ENCODE results near the gene GUCA2A.

The GUCA2A gene

DNA sequence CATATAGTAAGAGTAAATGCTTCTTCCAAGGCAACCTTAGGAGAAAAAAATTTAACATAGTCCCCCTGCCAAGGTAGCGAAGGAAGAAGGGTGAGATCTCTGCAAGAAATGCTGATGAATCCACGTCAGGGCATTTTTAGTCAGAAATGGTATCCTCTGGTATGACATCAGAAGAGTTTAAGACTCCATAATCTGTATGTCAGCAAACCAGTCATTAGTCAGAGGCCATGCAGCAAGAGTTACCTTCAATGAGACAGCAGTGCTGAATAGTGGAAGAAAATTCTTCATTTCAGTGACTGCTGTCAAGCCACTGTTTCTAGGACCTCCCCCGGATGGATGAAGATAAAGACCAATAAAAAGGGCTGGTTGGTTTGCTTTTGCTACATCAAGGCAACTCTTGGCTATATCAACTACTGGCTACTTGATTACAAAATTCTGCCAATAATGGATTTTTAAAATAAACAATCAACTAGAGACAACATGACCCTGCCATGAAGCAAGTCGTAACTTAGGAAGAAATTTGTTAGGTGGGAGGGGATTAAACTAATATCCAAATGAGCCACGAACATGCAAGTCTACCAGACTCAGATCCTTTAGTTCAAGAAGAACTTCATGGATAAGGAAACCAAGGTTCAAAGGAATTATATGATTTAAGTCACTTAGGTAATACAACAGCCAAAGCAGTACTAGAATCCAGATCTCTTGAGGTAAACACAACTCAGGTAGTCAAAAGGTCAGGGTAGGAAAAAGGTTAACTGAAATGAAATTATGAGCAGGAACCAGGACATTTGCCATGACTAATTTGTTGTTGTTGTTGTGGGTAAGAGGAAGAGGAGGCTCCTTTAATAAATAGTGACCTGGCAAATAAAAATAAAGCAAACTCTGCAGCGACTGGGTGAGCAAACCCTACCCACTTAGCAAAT is 25.6 kb upstream of the GUCA2A start:
- Histone ChIP-seq H3K9ac (ENCODE audit: low read depth, low read length, poor library complexity) (no peak overlapping the region), H3K79me1 (ENCODE audit: low read depth, low read length) (no peaks in the 10 kb centered on the region), H2BK12ac (ENCODE audit: low read length) (no peak overlapping the region), H3K36me3 (replicated peaks in 1 of 2; ENCODE audit: control insufficient read depth in 2 of 2, insufficient read depth in 2 of 2, low read length in 2 of 2) (peaks cover 11 to 93% of the 10 kb centered on the region in 2 donors), H3K23ac (ENCODE audit: low read depth, low read length, poor library complexity) (no peak overlapping the region), H3K27ac (replicated peaks; ENCODE audit: low read length) (no peak overlapping the region), H4K8ac (ENCODE audit: low read depth, low read length) (no peak overlapping the region), H3K14ac (ENCODE audit: low read length) (no peak overlapping the region), H3K4ac (ENCODE audit: low read length) (no peak overlapping the region), H3K27me3 (ENCODE audit: control insufficient read depth in 3 of 3, insufficient read depth in 3 of 3, low read depth in 1 of 3, low read length in 3 of 3) (no peaks in the 10 kb centered on the region), H4K91ac (ENCODE audit: low read depth, low read length, poor library complexity) (no peak overlapping the region), H2AFZ (ENCODE audit: low read length) (no peak overlapping the region), H2BK5ac (ENCODE audit: low read length) (no peak overlapping the region), H3K4me3 (ENCODE audit: low read length in 2 of 2) (no peak overlapping the region), H2BK15ac (ENCODE audit: low read length) (no peak overlapping the region), H3K4me2 (ENCODE audit: insufficient read depth, low read length, poor library complexity, severe bottlenecking) (no peak overlapping the region), H3K4me1 (ENCODE audit: control insufficient read depth in 2 of 2, insufficient read depth in 1 of 2, low read depth in 1 of 2, low read length in 2 of 2) (no peaks in the 10 kb centered on the region), H3K9me3 (replicated peaks in 1 of 2; ENCODE audit: control insufficient read depth in 2 of 2, insufficient read depth in 1 of 2, low read depth in 1 of 2, low read length in 2 of 2) (no peaks in the 10 kb centered on the region), H2AK5ac (ENCODE audit: low read depth, low read length) (no peak overlapping the region), H3K18ac (ENCODE audit: low read length) (no peak overlapping the region), H2BK120ac (ENCODE audit: low read depth, low read length) (no peak overlapping the region)
- no CpG with 5 or more reads among the region's 6 CpGs for WGBS, 2 donors (ENCODE audit: extremely low coverage in 2 of 2, insufficient read length in 2 of 2, insufficient replicate concordance in 1 of 2)
- no peak for DNase-seq (ENCODE audit: low spot score)

DNA sequence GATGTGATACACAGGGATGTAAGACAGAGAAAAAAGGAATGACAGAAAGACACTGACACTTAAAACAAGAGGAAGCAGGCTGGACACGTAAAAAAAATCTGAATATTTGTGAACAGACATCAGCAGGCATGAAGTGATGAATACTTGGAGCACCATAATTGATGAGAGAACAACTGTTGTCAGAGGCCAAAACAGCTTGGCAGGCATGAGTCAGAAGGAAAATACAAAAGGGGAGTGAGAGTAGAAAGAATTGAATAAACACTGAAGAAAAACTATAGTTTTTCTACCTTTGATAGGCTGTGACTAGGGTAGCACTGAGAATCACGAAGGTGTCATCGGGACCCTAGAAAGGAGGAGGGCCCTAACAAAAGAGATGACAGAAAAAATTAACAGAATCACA is 21.6 kb upstream of the GUCA2A start:
- Histone ChIP-seq H3K36me3 (replicated peaks in 1 of 2; ENCODE audit: control insufficient read depth in 2 of 2, insufficient read depth in 2 of 2, low read length in 2 of 2) (peaks cover 9 to 92% of the 10 kb centered on the region in 2 donors), H3K4me1 (ENCODE audit: control insufficient read depth in 2 of 2, insufficient read depth in 1 of 2, low read depth in 1 of 2, low read length in 2 of 2) (no peaks in the 10 kb centered on the region), H3K9ac (ENCODE audit: low read depth, low read length, poor library complexity) (no peak overlapping the region), H2BK120ac (ENCODE audit: low read depth, low read length) (no peak overlapping the region), H3K9me3 (replicated peaks in 1 of 2; ENCODE audit: control insufficient read depth in 2 of 2, insufficient read depth in 1 of 2, low read depth in 1 of 2, low read length in 2 of 2) (no peaks in the 10 kb centered on the region), H4K91ac (ENCODE audit: low read depth, low read length, poor library complexity) (no peak overlapping the region), H2AK5ac (ENCODE audit: low read depth, low read length) (no peak overlapping the region), H2BK12ac (ENCODE audit: low read length) (no peak overlapping the region), H3K4me2 (ENCODE audit: insufficient read depth, low read length, poor library complexity, severe bottlenecking) (no peak overlapping the region), H3K27me3 (ENCODE audit: control insufficient read depth in 3 of 3, insufficient read depth in 3 of 3, low read depth in 1 of 3, low read length in 3 of 3) (no peaks in the 10 kb centered on the region), H3K14ac (ENCODE audit: low read length) (no peak overlapping the region), H3K23ac (ENCODE audit: low read depth, low read length, poor library complexity) (no peak overlapping the region), H2AFZ (ENCODE audit: low read length) (no peak overlapping the region), H2BK15ac (ENCODE audit: low read length) (no peak overlapping the region), H3K18ac (ENCODE audit: low read length) (no peak overlapping the region), H3K4ac (ENCODE audit: low read length) (no peak overlapping the region), H3K79me1 (ENCODE audit: low read depth, low read length) (no peaks in the 10 kb centered on the region), H3K27ac (replicated peaks; ENCODE audit: low read length) (no peak overlapping the region), H3K4me3 (ENCODE audit: low read length in 2 of 2) (no peak overlapping the region), H2BK5ac (ENCODE audit: low read length) (no peak overlapping the region), H4K8ac (ENCODE audit: low read depth, low read length) (no peak overlapping the region)
- WGBS, 2 donors (ENCODE audit: extremely low coverage in 2 of 2, insufficient read length in 2 of 2, insufficient replicate concordance in 1 of 2): no CpG with 5 or more reads among the region's 3 CpGs
- DNase-seq (ENCODE audit: low spot score): no peak

DNA sequence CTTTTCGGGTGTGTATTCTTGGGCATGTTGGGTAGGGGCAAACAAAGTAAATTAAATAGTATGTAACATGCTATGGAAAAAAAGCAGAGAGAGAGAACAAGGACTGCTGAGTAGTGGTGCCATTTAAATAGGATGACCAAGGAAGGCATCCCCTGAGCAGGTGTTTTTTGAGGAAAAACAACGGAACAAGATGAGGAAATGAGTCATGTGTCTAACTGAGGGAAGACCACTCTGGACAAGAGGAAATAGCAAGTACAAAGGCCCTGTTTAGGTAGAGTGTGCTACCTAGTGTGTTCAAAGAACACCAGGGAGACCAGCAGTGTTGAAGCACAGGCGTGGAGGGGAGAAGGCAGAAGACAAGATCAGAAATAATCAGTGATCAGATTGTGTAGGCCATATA is 20.1 kb upstream of the GUCA2A start:
- H2AFZ ChIP-seq (ENCODE audit: low read length): no peak overlapping the region
- no peak overlapping the region for H3K18ac ChIP-seq (ENCODE audit: low read length)
- H3K4me2 ChIP-seq (ENCODE audit: insufficient read depth, low read length, poor library complexity, severe bottlenecking): no peak overlapping the region
- H2AK5ac ChIP-seq (ENCODE audit: low read depth, low read length): no peak overlapping the region
- no peak overlapping the region for H3K23ac ChIP-seq (ENCODE audit: low read depth, low read length, poor library complexity)
- H2BK12ac ChIP-seq (ENCODE audit: low read length): no peak overlapping the region
- no peak overlapping the region for H3K27ac ChIP-seq (replicated peaks; ENCODE audit: low read length)
- H3K27me3 ChIP-seq (ENCODE audit: control insufficient read depth in 3 of 3, insufficient read depth in 3 of 3, low read depth in 1 of 3, low read length in 3 of 3): no peaks in the 10 kb centered on the region
- no peak overlapping the region for H2BK120ac ChIP-seq (ENCODE audit: low read depth, low read length)
- no peak overlapping the region for H3K14ac ChIP-seq (ENCODE audit: low read length)
- no peak overlapping the region for H3K4me3 ChIP-seq (ENCODE audit: low read length in 2 of 2)
- no peaks in the 10 kb centered on the region for H3K4me1 ChIP-seq (ENCODE audit: control insufficient read depth in 2 of 2, insufficient read depth in 1 of 2, low read depth in 1 of 2, low read length in 2 of 2)
- no peak overlapping the region for H4K8ac ChIP-seq (ENCODE audit: low read depth, low read length)
- WGBS, 2 donors (ENCODE audit: extremely low coverage in 2 of 2, insufficient read length in 2 of 2, insufficient replicate concordance in 1 of 2): no CpG with 5 or more reads among the region's 3 CpGs
- DNase-seq (ENCODE audit: low spot score): no peak
- no peak overlapping the region for H2BK5ac ChIP-seq (ENCODE audit: low read length)
- no peaks in the 10 kb centered on the region for H3K9me3 ChIP-seq (replicated peaks in 1 of 2; ENCODE audit: control insufficient read depth in 2 of 2, insufficient read depth in 1 of 2, low read depth in 1 of 2, low read length in 2 of 2)
- H2BK15ac ChIP-seq (ENCODE audit: low read length): no peak overlapping the region
- no peak overlapping the region for H4K91ac ChIP-seq (ENCODE audit: low read depth, low read length, poor library complexity)
- H3K4ac ChIP-seq (ENCODE audit: low read length): no peak overlapping the region
- H3K36me3 ChIP-seq (replicated peaks in 1 of 2; ENCODE audit: control insufficient read depth in 2 of 2, insufficient read depth in 2 of 2, low read length in 2 of 2): peaks cover 14 to 90% of the 10 kb centered on the region in 2 donors
- no peak overlapping the region for H3K9ac ChIP-seq (ENCODE audit: low read depth, low read length, poor library complexity)
- H3K79me1 ChIP-seq (ENCODE audit: low read depth, low read length): no peaks in the 10 kb centered on the region

DNA sequence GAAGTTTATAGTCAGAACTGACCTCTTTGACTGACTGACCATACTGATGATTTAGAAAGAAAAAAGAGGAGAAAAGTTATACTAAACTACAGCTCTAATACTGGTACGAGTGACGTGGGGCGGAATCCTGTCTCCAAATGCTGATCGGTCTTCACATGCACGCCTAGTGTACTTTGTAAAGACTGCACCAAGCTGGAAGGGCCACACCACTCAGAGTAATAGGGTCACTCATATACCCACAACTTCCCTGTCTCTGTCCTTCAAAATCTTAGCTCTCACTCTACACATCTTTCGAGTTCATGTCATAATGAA is 19.4 kb upstream of the GUCA2A start:
- Histone ChIP-seq H2AFZ (ENCODE audit: low read length) (no peak overlapping the region), H3K4me3 (ENCODE audit: low read length in 2 of 2) (no peak overlapping the region), H2BK5ac (ENCODE audit: low read length) (no peak overlapping the region), H3K23ac (ENCODE audit: low read depth, low read length, poor library complexity) (no peak overlapping the region), H3K36me3 (replicated peaks in 1 of 2; ENCODE audit: control insufficient read depth in 2 of 2, insufficient read depth in 2 of 2, low read length in 2 of 2) (peaks cover 13 to 90% of the 10 kb centered on the region in 2 donors), H3K4me1 (ENCODE audit: control insufficient read depth in 2 of 2, insufficient read depth in 1 of 2, low read depth in 1 of 2, low read length in 2 of 2) (no peaks in the 10 kb centered on the region), H2AK5ac (ENCODE audit: low read depth, low read length) (no peak overlapping the region), H3K14ac (ENCODE audit: low read length) (no peak overlapping the region), H3K9me3 (replicated peaks in 1 of 2; ENCODE audit: control insufficient read depth in 2 of 2, insufficient read depth in 1 of 2, low read depth in 1 of 2, low read length in 2 of 2) (no peaks in the 10 kb centered on the region), H2BK120ac (ENCODE audit: low read depth, low read length) (no peak overlapping the region), H3K27me3 (ENCODE audit: control insufficient read depth in 3 of 3, insufficient read depth in 3 of 3, low read depth in 1 of 3, low read length in 3 of 3) (no peaks in the 10 kb centered on the region), H4K91ac (ENCODE audit: low read depth, low read length, poor library complexity) (no peak overlapping the region), H2BK15ac (ENCODE audit: low read length) (no peak overlapping the region), H3K27ac (replicated peaks; ENCODE audit: low read length) (no peak overlapping the region), H4K8ac (ENCODE audit: low read depth, low read length) (no peak overlapping the region), H3K4ac (ENCODE audit: low read length) (no peak overlapping the region), H3K18ac (ENCODE audit: low read length) (no peak overlapping the region), H2BK12ac (ENCODE audit: low read length) (no peak overlapping the region), H3K4me2 (ENCODE audit: insufficient read depth, low read length, poor library complexity, severe bottlenecking) (no peak overlapping the region), H3K9ac (ENCODE audit: low read depth, low read length, poor library complexity) (no peak overlapping the region), H3K79me1 (ENCODE audit: low read depth, low read length) (no peaks in the 10 kb centered on the region)
- no peak for DNase-seq (ENCODE audit: low spot score)
- WGBS, 2 donors (ENCODE audit: extremely low coverage in 2 of 2, insufficient read length in 2 of 2, insufficient replicate concordance in 1 of 2): no CpG with 5 or more reads among the region's 6 CpGs
